MCF 10A (cell line): Measurements from ENCODE around the gene UPK1B. TPM values are rescaled to one million over a fixed set of nuclear protein-coding genes. Genes with fewer than 3 reads are reported as not detected.
A peak's percentile ranks its signal among the peaks of the same experiment; 100 is the strongest.
"Not testable (repeated sequence)": the region's sequence is repeated elsewhere in the genome, so short reads cannot be mapped to it uniquely, and the experiment has no call there.

Experiments
- Bru-seq: library from RNA; stranded (reverse); fragments of 400-500 nt; gene quantifications from one replicate; lab custom pipeline; 2021; lab: Mats Ljungman, UMichigan
- BruChase-seq, 2 experiments: library from RNA; stranded (reverse); fragments of 400-500 nt; gene quantifications; one replicate each; lab custom pipeline; 2021; lab: Mats Ljungman, UMichigan
- BruUV-seq: library from RNA; stranded (reverse); fragments of 400-500 nt; replicated peaks from 2 replicates; lab custom pipeline; 2021; lab: Mats Ljungman, UMichigan
- CTCF ChIA-PET: fragments of 300-600 bp; sonication (Branson Sonifier 250); formaldehyde crosslinking; extraction: SDS; loops from one replicate; lab custom pipeline; 2021; ENCODE audit warnings: antibody characterized with exemption, inconsistent platforms; lab: Yijun Ruan, JAX
- POLR2A ChIA-PET: fragments of 300-600, 350-650 bp; sonication (Branson Sonifier 250); formaldehyde crosslinking; extraction: SDS; loops from one replicate; lab custom pipeline; 2020; ENCODE audit warnings: antibody characterized with exemption, inconsistent platforms; lab: Yijun Ruan, JAX
- DNase-seq: peaks from one replicate; pipeline ENCODE4 v3.0.0-alpha.2; 2018; ENCODE audit not compliant: unreplicated experiment
- H3K27ac Mint-ChIP-seq: one replicate; pipeline ENCODE4 v1.8.0; 2022; ENCODE audit warnings: mild to moderate bottlenecking, low read depth, mixed read lengths; ENCODE audit not compliant: unreplicated experiment
- H3K27me3 Mint-ChIP-seq: one replicate; pipeline ENCODE4 v1.8.0; 2022; ENCODE audit warnings: mixed read lengths; ENCODE audit not compliant: insufficient read depth, unreplicated experiment
- H3K36me3 Mint-ChIP-seq: one replicate; pipeline ENCODE4 v1.8.0; 2022; ENCODE audit warnings: mild to moderate bottlenecking, moderate library complexity, mixed read lengths; ENCODE audit not compliant: insufficient read depth, unreplicated experiment
- H3K4me1 Mint-ChIP-seq: one replicate; pipeline ENCODE4 v1.8.0; 2022; ENCODE audit warnings: mixed read lengths; ENCODE audit not compliant: insufficient read depth, unreplicated experiment
- H3K4me3 Mint-ChIP-seq: one replicate; pipeline ENCODE4 v1.8.0; 2022; ENCODE audit warnings: mild to moderate bottlenecking, moderate library complexity, mixed read lengths; ENCODE audit not compliant: unreplicated experiment
- H3K9me3 Mint-ChIP-seq: one replicate; pipeline ENCODE4 v1.8.0; 2022; ENCODE audit warnings: mixed read lengths; ENCODE audit not compliant: unreplicated experiment
- CTCF ChIP-seq: fragments of 200-600 bp; IDR thresholded peaks from one replicate; pipeline ENCODE4 v1.8.0; 2022; ENCODE audit warnings: antibody characterized with exemption, mild to moderate bottlenecking; ENCODE audit not compliant: unreplicated experiment
- intact Hi-C: fragments of 100-400 bp; cut with micrococcal nuclease; formaldehyde crosslinking; loops from 2 replicates; pipeline ENCODE4 v1.14.1; 2022
- long read RNA-seq: library from polyadenylated mRNA; stranded (forward); transcript quantifications from one replicate; pipeline ENCODE4 v2.0.0, GENCODE V29; 2022
- total RNA-seq: library from RNA; stranded (reverse); gene quantifications from 2 replicates; pipeline ENCODE4 v1.2.3, GENCODE V29; 2022

Gene UPK1B
- not detected in 2 replicates for total RNA-seq
- percentile 6 among the genes with signal in this experiment for Bru-seq, nascent RNA
- BruChase-seq, experiment 1, labeled RNA remaining after a 6-hour chase: not detected
- not detected for BruChase-seq, experiment 2, labeled RNA remaining after a 2-hour chase
- long read RNA-seq: 0 reads

GRCh38 chr3:119173325-119173724 is at the start of gene UPK1B:
Gene UPK1B, plus strand, starts transcription at chr3:119173598. Its CDS starts 13,144 bp downstream, at chr3:119186742.
- Mint-ChIP-seq H3K4me3 (no peak within 1 kb of the TSS), H3K27me3 (no peaks in the 10 kb centered on the region), H3K36me3 (no peaks in the 10 kb centered on the region), H3K27ac (no peak within 1 kb of the TSS), H3K9me3 (no peaks in the 10 kb centered on the region), H3K4me1 (peaks cover 28% of the 10 kb centered on the region)
- no peak for DNase-seq
- ChIA-PET POLR2A (no interaction called here), CTCF (no interaction called here)
- TF ChIP-seq CTCF: no peak
- no TSS peak for BruUV-seq
- intact Hi-C loops: no loop called here

GRCh38 chr3:119125342-119125741 is 48.1 kb upstream of the UPK1B start:
- intact Hi-C loops: no loop called here
- Mint-ChIP-seq H3K4me1 (no peaks in the 10 kb centered on the region), H3K36me3 (no peaks in the 10 kb centered on the region), H3K27me3 (no peaks in the 10 kb centered on the region), H3K9me3 (no peaks in the 10 kb centered on the region), H3K27ac (no peak overlapping the region), H3K4me3 (no peak overlapping the region)
- ChIA-PET CTCF (interaction anchor here (0.6 to 4.0 kb wide), 3 partner anchors 116 to 249 kb away, joined by 3 to 17 read pairs (median 3); partner anchors contain the start of gene B4GALT4), POLR2A (no interaction called here)
- no peak for DNase-seq
- no peak for TF ChIP-seq CTCF
- BruUV-seq: no TSS peak

GRCh38 chr3:119125742-119126504 is 47.5 kb upstream of the UPK1B start:
- no peaks in the 10 kb centered on the region for H3K9me3 Mint-ChIP-seq
- no peaks in the 10 kb centered on the region for H3K36me3 Mint-ChIP-seq
- CTCF ChIA-PET: interaction anchor here (0.5 to 4.0 kb wide), 4 partner anchors 115 to 522 kb away, joined by 3 to 17 read pairs (median 4); no protein-coding TSS in a partner anchor
- POLR2A ChIA-PET: no interaction called here
- no peak for DNase-seq
- H3K4me3 Mint-ChIP-seq: no peak overlapping the region
- no peaks in the 10 kb centered on the region for H3K4me1 Mint-ChIP-seq
- H3K27ac Mint-ChIP-seq: no peak overlapping the region
- no peaks in the 10 kb centered on the region for H3K27me3 Mint-ChIP-seq
- intact Hi-C loops: no loop called here
- no peak for TF ChIP-seq CTCF
- no TSS peak for BruUV-seq

- H3K27ac Mint-ChIP-seq, H3K36me3 Mint-ChIP-seq, H3K4me1 Mint-ChIP-seq, H3K4me3 Mint-ChIP-seq, H3K9me3 Mint-ChIP-seq, DNase-seq, intact Hi-C loops, BruUV-seq, H3K27me3 Mint-ChIP-seq: not testable (repeated sequence)
- ChIA-PET POLR2A (interaction anchor here (1.3 kb wide), 1 partner anchor 111 kb away, joined by 3 read pairs; the partner anchor contains the start of gene B4GALT4), CTCF (interaction anchor here (0.6 to 1.3 kb wide), 3 partner anchors 14 to 516 kb away, joined by 3 to 4 read pairs (median 3); no protein-coding TSS in a partner anchor)
Observed at GRCh38 chr3:119130291-119130690, 43.1 kb upstream of the UPK1B start.

GRCh38 chr3:119132291-119132690 is 41.1 kb upstream of the UPK1B start:
- not testable (repeated sequence) for BruUV-seq

GRCh38 chr3:119139360-119139759 is 34.0 kb upstream of the UPK1B start:
- H3K4me3 Mint-ChIP-seq, H3K27me3 Mint-ChIP-seq, DNase-seq, H3K36me3 Mint-ChIP-seq, H3K4me1 Mint-ChIP-seq, BruUV-seq, intact Hi-C loops, H3K27ac Mint-ChIP-seq: not testable (repeated sequence)
- CTCF ChIA-PET: interaction anchor here (0.6 to 0.9 kb wide), 4 partner anchors 39 to 61 kb away, joined by 3 to 5 read pairs (median 4); no protein-coding TSS in a partner anchor
- POLR2A ChIA-PET: interaction anchor here (0.8 kb wide), 1 partner anchor 122 kb away, joined by 3 read pairs; no protein-coding TSS in a partner anchor
- peaks cover 15% of the 10 kb centered on the region for H3K9me3 Mint-ChIP-seq

More at GRCh38 chr3:119132291-119132690, 41.1 kb upstream of the UPK1B start:
- H3K9me3 Mint-ChIP-seq, intact Hi-C loops, H3K27me3 Mint-ChIP-seq, H3K4me1 Mint-ChIP-seq, DNase-seq, H3K36me3 Mint-ChIP-seq, H3K27ac Mint-ChIP-seq, H3K4me3 Mint-ChIP-seq, POLR2A ChIA-PET: not testable (repeated sequence)
- CTCF ChIA-PET: interaction anchor here (0.6 kb wide), 1 partner anchor 569 kb away, joined by 3 read pairs; no protein-coding TSS in a partner anchor
